ENCODE measurements around the gene SLC6A12. TPM values are rescaled to one million over a fixed set of nuclear protein-coding genes. Genes with fewer than 3 reads are reported as not detected.

The SLC6A12 gene
- total and polyA plus RNA-seq, 9 of the 15 experiments (the other 6 are each of a cell fraction or from before 2014, with no cell fraction given) = not detected

DNA sequence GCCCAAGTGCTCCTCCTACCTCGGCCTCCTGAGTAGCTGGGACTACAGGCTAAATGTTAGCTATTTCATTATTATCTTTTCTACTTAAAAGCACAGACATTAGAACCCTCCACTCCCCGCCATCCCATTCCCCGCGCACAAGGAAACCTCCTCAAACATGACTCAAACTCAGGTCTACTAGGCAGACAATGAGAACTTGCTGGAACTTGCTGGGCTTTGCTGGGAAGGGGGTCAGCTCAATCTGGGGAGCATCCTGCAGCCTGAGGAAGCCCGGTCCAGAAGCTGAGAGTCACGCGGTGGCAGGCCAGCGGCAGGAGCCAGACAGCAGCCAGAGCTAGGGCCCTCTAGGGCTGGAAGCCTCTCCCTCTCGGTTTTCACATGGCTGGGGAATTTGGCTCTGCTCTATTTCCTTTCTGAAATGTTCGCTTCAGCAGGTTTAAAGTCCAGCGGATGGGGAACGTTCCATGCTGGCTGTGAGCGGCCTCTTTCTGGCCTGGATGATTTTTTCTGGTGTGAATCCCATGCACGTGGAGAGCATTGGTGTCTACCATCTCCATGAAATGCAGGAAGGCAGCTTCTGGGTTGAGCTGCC, 68.5 kb downstream of the SLC6A12 start (continued):
- TF ChIP-seq, protein P1, sequence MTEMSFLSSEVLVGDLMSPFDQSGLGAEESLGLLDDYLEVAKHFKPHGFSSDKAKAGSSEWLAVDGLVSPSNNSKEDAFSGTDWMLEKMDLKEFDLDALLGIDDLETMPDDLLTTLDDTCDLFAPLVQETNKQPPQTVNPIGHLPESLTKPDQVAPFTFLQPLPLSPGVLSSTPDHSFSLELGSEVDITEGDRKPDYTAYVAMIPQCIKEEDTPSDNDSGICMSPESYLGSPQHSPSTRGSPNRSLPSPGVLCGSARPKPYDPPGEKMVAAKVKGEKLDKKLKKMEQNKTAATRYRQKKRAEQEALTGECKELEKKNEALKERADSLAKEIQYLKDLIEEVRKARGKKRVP (CRISPR knock-in tag; IDR thresholded peaks at IDR 0.05) = no peak
- TF ChIP-seq, protein P2, sequence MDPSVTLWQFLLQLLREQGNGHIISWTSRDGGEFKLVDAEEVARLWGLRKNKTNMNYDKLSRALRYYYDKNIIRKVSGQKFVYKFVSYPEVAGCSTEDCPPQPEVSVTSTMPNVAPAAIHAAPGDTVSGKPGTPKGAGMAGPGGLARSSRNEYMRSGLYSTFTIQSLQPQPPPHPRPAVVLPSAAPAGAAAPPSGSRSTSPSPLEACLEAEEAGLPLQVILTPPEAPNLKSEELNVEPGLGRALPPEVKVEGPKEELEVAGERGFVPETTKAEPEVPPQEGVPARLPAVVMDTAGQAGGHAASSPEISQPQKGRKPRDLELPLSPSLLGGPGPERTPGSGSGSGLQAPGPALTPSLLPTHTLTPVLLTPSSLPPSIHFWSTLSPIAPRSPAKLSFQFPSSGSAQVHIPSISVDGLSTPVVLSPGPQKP (CRISPR knock-in tag; IDR thresholded peaks at IDR 0.05) = no peak
- TF ChIP-seq, protein P3, sequence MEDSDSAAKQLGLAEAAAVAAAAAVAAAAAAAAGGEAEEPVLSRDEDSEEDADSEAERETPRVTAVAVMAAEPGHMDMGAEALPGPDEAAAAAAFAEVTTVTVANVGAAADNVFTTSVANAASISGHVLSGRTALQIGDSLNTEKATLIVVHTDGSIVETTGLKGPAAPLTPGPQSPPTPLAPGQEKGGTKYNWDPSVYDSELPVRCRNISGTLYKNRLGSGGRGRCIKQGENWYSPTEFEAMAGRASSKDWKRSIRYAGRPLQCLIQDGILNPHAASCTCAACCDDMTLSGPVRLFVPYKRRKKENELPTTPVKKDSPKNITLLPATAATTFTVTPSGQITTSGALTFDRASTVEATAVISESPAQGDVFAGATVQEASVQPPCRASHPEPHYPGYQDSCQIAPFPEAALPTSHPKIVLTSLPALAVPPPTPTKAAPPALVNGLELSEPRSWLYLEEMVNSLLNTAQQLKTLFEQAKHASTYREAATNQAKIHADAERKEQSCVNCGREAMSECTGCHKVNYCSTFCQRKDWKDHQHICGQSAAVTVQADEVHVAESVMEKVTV (CRISPR knock-in tag; IDR thresholded peaks at IDR 0.05) = no peak
- TF ChIP-seq, protein P4, sequence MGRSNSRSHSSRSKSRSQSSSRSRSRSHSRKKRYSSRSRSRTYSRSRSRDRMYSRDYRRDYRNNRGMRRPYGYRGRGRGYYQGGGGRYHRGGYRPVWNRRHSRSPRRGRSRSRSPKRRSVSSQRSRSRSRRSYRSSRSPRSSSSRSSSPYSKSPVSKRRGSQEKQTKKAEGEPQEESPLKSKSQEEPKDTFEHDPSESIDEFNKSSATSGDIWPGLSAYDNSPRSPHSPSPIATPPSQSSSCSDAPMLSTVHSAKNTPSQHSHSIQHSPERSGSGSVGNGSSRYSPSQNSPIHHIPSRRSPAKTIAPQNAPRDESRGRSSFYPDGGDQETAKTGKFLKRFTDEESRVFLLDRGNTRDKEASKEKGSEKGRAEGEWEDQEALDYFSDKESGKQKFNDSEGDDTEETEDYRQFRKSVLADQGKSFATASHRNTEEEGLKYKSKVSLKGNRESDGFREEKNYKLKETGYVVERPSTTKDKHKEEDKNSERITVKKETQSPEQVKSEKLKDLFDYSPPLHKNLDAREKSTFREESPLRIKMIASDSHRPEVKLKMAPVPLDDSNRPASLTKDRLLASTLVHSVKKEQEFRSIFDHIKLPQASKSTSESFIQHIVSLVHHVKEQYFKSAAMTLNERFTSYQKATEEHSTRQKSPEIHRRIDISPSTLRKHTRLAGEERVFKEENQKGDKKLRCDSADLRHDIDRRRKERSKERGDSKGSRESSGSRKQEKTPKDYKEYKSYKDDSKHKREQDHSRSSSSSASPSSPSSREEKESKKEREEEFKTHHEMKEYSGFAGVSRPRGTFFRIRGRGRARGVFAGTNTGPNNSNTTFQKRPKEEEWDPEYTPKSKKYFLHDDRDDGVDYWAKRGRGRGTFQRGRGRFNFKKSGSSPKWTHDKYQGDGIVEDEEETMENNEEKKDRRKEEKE (IDR thresholded peaks at IDR 0.05; ENCODE audit: borderline replicate concordance in 1 of 2, control insufficient read depth in 1 of 2, low read depth in 2 of 2, low read length in 1 of 2) = no peak
- TF ChIP-seq ZC3H11A (IDR thresholded peaks at IDR 0.05; ENCODE audit: low read depth, low read length) (no peak), PRPF4 (IDR thresholded peaks at IDR 0.05; ENCODE audit: insufficient read depth, low read depth, low read length, poor library complexity, severe bottlenecking) (no peak), PTRF (tag; IDR thresholded peaks at IDR 0.05) (no peak), TGIF2 (CRISPR knock-in tag; IDR thresholded peaks at IDR 0.05) (no peak), HMGN3 (IDR thresholded peaks at IDR 0.05; ENCODE audit: borderline replicate concordance, extremely low read depth, insufficient read length, low read depth, low read length) (no peak), JUN (IDR thresholded peaks at IDR 0.05; ENCODE audit: borderline replicate concordance, low read depth, low read length) (no peak), JUN (CRISPR knock-in tag; IDR thresholded peaks at IDR 0.05; ENCODE audit: borderline replicate concordance) (no peak)
